HG03196 (cell line): ENCODE data around the gene C4BPA.

ENCODE experiments used
- ATAC-seq: cut with Tn5 transposase; IDR thresholded peaks from one replicate; pipeline ENCODE4 v1.9.1; 2021; ENCODE audit not compliant: unreplicated experiment

C4BPA gene

GRCh38 chr1:207179036-207179435 is 75.0 kb downstream of the C4BPA start:
- no peak for ATAC-seq

- no peak for ATAC-seq
These were observed 77.8 kb downstream of the C4BPA start for GRCh38 chr1:207181847-207182246.

DNA sequence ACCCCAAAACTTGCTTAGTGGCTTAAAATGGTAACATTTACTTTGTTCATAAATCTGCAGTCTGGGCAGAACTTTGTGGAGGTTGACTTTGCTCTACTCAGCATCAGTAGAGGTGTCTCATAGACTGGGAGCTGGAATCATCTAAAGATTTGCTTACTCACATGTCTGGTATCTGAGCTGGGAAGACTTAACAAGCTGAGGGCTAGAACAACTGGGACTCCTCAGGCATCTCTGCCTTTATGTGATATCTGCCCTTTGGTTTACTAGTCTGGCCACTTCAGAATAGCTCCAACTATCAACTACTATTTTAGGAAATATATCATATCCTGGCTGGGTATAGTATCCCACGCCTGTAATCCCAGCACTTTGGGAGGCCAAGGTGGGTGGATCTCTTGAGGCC is 82.5 kb downstream of the C4BPA start:
- no peak for ATAC-seq

GRCh38 chr1:207188901-207189300 is 84.9 kb downstream of the C4BPA start:
- no peak for ATAC-seq

GRCh38 chr1:207191061-207191460 is 87.0 kb downstream of the C4BPA start:
- no peak for ATAC-seq

GRCh38 chr1:207191776-207192175 is 87.7 kb downstream of the C4BPA start:
- no peak for ATAC-seq

DNA sequence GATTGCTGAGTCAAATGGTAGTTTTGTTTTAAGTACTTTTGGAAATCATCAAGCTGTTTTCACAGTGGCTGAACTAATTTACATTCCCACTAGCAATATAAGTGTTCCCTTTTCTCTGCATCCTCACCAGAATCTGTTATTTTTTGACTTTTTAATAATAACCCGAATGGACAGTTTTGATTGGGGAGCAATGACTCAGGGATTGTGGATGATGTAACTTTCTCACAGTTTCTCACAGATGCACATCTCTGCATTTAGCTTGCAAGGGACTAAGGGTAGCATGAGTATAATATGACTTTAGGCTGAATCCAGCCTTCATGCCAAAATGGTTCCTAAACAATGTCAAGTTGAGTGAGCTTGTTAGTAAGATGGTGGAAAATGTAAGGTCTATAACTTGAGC is 90.2 kb downstream of the C4BPA start:
- no peak for ATAC-seq
